T47D (cell line): ENCODE results near the gene CNTN4.

Experiments used
- DNase-seq, 2 experiments: peaks; one replicate each; pipeline versions ENCODE4 v3.0.0 to v3.0.0-alpha.2; 2011 to 2012; ENCODE audit warnings: low read depth in 1 of 2, low spot score in 1 of 2
- JUND ChIP-seq: IDR thresholded peaks from 2 replicates; pipeline ENCODE4 v1.6.1; 2012; ENCODE audit warnings: low read depth
- in situ Hi-C: cut with HindIII; loops from 2 replicates; pipeline ENCODE4 v1.10.0; 2016; ENCODE audit warnings: low sequenced_read_pairs, low pct_unique_long_range_greater_than_20kb

The CNTN4 gene

DNA sequence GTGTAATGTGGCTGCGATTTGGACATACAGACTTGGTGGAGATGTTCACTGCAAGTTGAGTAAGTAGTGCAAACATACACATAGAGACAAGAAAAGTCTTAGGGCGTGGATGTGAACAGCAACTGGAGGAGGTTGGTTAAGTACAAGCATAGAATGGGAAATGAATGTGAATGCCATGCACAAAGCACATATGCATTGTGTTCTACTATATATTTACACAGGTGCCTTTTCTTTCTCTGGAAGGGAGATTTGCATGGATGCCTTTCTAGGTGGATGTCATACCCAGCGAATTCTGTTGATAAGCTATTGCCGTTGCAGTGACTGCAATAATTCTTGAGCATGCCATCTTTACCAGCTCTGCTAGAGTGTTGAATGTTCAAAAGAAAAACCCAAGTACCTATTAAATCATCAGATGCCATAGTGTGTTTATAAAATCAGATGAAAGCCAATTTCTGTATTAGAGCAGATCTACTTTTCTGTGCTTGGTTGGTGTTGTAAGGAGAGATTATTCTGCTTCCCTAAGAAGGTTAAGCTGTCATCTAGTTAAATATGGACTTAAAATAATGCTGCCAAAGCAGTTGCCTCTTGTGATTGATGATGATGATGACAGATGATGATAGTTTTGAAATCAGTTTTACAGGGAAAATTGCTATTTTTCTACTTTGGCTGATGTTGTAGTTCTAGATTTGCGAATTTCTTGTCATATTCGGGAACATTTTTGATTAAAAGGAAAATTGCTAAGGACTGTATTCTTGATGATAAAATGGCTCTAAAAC is 148.4 kb downstream of the CNTN4 start:
- no peak for DNase-seq
- TF ChIP-seq JUND, result no peak
- in situ Hi-C loops, result no loop called here

DNA sequence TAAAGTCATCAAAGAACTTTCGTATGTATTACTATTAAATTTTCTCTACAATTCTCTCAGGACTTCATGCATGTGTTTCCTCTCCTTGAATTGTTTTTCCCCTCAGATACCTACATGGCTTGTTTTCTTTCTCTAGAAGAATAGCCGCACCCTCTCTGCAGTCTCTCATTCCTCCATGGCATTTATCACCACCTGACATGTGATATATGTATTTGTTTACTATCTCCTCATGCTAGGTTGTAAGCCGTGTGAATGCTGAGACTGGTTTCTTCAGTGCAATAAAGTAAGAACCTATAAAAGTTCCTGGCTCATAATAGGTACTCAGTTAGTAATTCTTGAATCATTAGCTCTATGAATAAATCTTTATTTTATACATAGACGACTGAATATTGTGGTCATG is 149.2 kb downstream of the CNTN4 start:
- TF ChIP-seq JUND, result no peak
- in situ Hi-C loops, result no loop called here
- no peak for DNase-seq

DNA sequence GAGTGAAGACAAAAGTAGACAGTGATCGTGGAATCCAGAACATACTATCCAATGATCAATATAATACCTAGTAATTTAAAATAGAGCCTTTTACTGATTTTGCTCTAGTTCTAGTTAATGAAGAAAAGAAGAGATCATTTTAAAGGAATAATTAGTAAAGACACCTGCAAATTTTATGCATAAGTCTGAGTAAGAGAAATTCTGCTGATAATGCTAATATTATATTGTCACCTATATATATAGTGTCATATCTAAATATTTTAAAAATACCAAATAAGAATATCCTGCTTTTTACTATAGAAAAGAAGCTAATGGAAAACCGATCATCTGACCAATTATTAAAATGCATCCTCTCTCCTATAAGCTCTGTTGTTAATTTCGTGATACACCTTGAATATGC is 152.1 kb downstream of the CNTN4 start:
- in situ Hi-C loops, result no loop called here
- no peak for TF ChIP-seq JUND

DNA sequence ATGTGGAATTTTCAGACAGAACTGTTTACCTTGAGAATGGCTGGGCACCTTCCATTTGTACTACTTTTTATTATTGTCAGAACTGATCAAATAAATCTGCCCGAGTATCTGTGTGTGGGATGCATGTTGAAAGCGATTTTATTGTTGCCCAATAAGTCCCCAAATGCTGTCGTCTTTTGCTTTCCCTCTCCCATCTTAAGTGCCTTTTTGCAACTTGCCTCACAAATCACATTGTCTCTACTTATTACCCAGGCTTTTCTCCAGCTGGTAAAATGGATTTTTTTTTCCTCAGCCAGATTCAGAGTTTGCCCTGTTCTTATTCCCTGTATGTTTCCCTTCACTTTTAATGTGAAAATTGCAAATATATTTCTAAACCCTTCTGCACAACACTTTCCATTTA is 163.1 kb downstream of the CNTN4 start:
- no peak for TF ChIP-seq JUND
- DNase-seq, result no peak
- in situ Hi-C loops, result no loop called here

More for the DNA sequence above, 152.1 kb downstream of the CNTN4 start:
- DNase-seq, result no peak

DNA sequence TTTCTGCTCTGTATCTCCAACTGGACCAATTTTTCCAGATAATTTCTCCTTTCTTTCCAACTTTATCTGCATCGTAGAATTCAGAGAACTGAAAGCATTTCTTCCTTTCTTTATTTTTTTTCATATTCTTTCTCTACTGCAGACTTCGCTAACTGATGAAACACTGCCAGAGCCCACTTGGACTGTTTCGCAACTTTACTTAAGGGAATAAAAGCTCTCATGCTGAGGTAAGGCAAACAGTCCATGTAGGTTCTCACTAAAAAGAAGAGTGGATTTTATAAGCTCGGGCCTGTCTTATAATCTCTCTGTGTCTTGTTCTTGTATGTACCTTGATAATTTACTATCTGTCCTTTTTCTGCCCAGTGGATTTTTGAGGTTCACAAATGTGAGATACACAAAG is 163.5 kb downstream of the CNTN4 start:
- TF ChIP-seq JUND, result no peak
- in situ Hi-C loops, result no loop called here
- no peak for DNase-seq

DNA sequence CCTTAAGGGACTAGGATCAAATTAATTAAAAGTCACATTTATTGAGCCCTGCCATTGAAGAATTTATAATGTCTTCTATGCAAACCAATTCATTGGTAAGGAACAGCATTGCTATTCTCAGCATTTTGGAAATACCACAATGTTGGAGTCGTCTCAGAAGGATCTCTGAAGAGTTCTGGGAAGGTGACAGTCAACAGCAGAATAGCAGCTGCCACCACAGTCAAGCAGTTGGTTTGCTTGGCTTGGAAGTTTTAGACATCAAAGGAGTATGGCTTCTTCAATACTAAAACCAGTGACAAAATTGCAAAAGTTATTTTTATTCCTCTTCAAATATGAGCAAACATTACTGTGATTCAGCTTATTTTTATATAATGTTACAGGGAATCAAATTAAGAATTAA is 167.9 kb downstream of the CNTN4 start:
- DNase-seq, result no peak
- no peak for TF ChIP-seq JUND
- in situ Hi-C loops, result no loop called here

DNA sequence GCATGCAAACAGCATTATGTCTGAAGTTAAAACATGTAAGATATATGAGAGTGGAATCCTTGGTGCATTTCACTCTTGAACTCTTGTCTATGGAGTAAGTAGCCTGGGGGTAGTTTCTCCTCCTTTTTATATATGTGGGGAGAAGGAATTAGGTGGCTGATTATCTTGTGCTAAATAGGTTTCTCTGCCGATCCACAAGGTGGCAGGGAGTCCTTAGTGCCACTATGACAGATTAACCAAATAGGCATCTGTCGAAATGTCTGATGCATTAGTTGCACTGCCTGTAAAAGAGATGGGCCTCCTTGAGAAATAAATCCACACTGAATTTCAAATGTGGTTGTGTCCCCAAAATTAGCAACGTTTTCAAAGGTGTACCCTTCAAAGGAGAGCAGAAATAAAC is 170.1 kb downstream of the CNTN4 start:
- DNase-seq, result peak in 1 of 2 experiments; percentile 19
- in situ Hi-C loops, result no loop called here
- no peak for TF ChIP-seq JUND

DNA sequence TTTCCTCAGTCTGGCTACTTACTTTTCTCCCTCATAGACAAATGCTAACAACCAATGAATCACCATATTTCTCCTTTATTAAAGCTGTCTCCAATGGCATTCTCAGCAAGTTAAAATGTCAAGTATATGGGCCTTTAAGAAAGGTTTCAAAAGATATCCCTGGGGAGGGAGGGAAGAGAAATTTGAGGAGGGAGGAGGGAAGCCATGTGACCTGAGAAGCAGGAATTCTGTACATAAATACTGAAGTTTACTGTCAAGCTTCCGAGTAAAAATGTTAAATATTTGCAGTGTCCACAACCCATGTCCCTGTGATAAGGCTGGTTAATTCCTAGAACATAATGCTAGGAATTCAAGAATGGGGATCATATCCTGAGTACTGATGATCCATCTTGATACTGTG is 175.9 kb downstream of the CNTN4 start:
- TF ChIP-seq JUND, result no peak
- in situ Hi-C loops, result no loop called here
- DNase-seq, result no peak

DNA sequence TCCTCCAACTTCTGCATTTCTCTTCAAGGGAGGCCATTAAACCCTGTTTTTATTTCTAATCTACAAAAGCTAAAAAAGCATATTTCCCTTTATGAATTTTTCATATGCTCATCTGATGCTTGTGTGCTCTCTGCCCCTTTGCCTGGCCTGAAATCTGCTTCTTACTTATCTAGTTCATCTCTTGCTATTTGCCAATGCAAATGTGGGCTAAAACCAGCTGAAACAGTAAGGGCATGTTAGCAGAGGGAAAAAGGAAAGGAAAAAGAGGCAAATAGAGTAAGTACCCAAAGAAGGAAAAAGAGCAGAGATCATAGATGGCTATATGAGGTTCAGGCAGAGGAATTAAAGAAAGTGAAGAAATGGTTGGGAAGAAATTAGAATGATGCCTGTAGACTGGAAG is 185.2 kb downstream of the CNTN4 start:
- in situ Hi-C loops, result no loop called here
- DNase-seq, result no peak
- TF ChIP-seq JUND, result no peak

DNA sequence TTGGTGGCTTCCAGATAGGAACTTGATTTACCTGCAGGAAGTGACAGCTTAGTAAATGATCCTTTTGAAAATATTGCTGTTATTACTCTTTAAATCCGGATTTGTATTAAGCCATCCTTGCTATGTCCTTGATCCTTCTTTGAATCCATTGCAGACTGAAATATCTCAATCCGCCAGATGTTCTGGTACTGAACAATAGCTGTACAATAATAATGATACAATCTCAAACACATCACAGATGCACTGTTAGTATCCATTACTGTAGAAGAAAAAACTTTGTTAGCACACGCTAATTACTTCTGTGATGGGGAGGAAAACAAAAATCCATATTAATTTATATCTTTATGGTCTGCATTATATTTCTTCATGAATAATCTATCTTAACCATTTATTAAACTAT is 202.3 kb downstream of the CNTN4 start:
- DNase-seq, result no peak
- no peak for TF ChIP-seq JUND
- in situ Hi-C loops, result no loop called here

DNA sequence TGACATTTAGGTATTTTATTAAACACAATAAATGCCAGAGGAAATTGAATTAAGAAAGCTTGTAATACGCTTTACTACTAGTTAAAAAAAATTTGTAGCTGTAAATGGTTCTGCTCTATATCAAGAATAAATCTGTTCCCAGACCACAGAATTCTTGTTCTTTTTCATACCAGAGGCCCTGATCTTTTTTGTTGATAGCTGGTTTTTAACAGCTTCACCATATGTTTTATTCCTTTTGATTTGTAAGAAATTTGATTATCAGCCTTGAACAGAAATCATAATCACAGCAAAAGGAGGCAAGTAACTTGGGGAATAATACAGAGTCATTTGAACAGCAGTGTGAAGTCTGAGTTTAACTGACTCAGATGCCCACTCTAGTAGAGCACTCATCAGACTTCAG is 202.7 kb downstream of the CNTN4 start:
- no peak for TF ChIP-seq JUND

DNA sequence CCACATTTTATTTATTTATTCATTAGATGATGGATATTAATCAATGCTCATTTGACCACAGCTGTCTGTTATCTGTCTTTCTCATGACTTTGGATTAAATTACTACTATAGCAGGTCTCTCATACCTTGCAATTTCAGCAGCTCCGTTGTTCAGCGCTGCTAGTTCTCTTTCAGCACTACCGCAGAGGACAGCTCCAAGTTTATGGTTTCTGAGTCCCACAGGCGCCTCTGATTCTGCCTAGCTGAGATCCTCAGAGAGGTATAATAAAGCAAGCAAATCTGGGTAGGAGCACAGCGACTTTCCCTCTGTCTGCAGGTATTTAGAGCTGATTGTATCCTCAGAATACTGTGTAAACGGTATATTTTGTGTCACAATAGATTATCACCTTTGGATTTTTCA is 204.9 kb downstream of the CNTN4 start:
- DNase-seq, result peak; percentile 9 to 72
- in situ Hi-C loops, result no loop called here
- no peak for TF ChIP-seq JUND

More for the DNA sequence above, 202.7 kb downstream of the CNTN4 start:
- in situ Hi-C loops, result no loop called here
- no peak for DNase-seq

DNA sequence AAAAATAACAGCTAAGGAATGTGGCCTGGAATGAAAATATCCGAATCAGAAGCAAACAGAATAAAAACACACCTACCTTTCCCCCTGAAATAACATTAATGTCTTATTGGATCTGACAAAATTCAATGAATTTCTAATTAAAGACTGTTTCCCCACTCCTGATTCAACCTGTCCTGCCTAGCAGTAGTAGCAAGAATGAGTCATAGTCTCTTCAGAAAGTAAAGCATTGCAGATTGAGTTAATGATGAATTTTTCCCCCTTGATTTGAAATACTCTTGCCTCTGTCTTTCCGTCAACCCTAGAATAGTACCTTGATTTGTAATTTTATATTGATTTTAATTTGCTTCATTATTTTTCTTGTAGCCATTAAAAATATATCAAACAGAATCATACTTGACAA is 212.4 kb downstream of the CNTN4 start:
- no peak for DNase-seq
- in situ Hi-C loops, result no loop called here
- no peak for TF ChIP-seq JUND

DNA sequence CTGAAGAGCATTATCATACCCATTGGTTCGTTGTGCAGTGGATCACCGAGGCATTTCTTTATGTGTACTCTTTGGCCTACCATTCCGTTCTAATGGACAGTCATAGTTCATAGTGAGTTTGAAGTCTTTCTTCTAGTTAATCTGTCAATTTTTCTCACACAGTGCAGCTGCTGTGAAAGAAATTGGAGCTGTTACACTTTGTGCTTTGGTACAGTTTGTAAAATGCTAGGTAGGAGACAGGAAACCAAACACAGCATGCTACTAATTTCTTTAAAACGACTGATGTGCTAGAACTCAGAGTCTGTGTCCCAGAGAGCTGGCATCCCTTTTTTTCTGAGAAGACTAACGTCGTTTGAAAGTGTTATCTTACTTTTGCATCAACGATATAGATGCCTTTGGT is 218.9 kb downstream of the CNTN4 start:
- in situ Hi-C loops, result no loop called here
- no peak for TF ChIP-seq JUND
- DNase-seq, result no peak
